Ishikawa (cell line): Measurements from ENCODE around the gene TBL1X.

ENCODE experiments used
- CEBPB ChIP-seq: IDR thresholded peaks from 2 replicates; pipeline ENCODE4 v1.6.1; 2012
- CREB1 ChIP-seq: IDR thresholded peaks from 2 replicates; pipeline ENCODE4 v1.6.1; 2012; ENCODE audit warnings: low read depth
- EGR1 ChIP-seq: IDR thresholded peaks from 2 replicates; pipeline ENCODE4 v1.6.1; 2012
- EP300 ChIP-seq: IDR thresholded peaks from 2 replicates; pipeline ENCODE4 v1.6.1; 2012; ENCODE audit warnings: borderline replicate concordance
- FOXM1 ChIP-seq: IDR thresholded peaks from 2 replicates; pipeline ENCODE4 v1.6.1; 2012; ENCODE audit warnings: low read depth, borderline replicate concordance
- MAX ChIP-seq: IDR thresholded peaks from 2 replicates; pipeline ENCODE4 v1.6.1; 2012
- NFIC ChIP-seq: IDR thresholded peaks from 2 replicates; pipeline ENCODE4 v1.6.1; 2012
- RAD21 ChIP-seq: IDR thresholded peaks from 2 replicates; pipeline ENCODE4 v1.6.1; 2012; ENCODE audit warnings: low read depth
- REST ChIP-seq: IDR thresholded peaks from 2 replicates; pipeline ENCODE4 v1.6.1; 2012; ENCODE audit warnings: low read depth, mild to moderate bottlenecking
- TAF1 ChIP-seq: IDR thresholded peaks from 2 replicates; pipeline ENCODE4 v1.6.1; 2012; ENCODE audit warnings: low read depth, mild to moderate bottlenecking
- TCF12 ChIP-seq: IDR thresholded peaks from 2 replicates; pipeline ENCODE4 v1.6.1; 2012; ENCODE audit warnings: low read depth
- TEAD4 ChIP-seq: IDR thresholded peaks from 2 replicates; pipeline ENCODE4 v1.6.1; 2012
- USF1 ChIP-seq: IDR thresholded peaks from 2 replicates; pipeline ENCODE4 v1.6.1; 2012
- YY1 ChIP-seq: IDR thresholded peaks from 2 replicates; pipeline ENCODE4 v1.6.1; 2012; ENCODE audit warnings: low read depth
- ZBTB7A ChIP-seq: IDR thresholded peaks from 2 replicates; pipeline ENCODE4 v1.6.1; 2012; ENCODE audit warnings: low read depth

TBL1X gene

GRCh38 chrX:9586992-9587392, 122.1 kb downstream of the TBL1X start:
- TF ChIP-seq EP300 (no peak), EGR1 (no peak), TEAD4 (no peak), RAD21 (no peak), NFIC (no peak), REST (no peak), YY1 (no peak), ZBTB7A (no peak), CEBPB (no peak), USF1 (no peak), TCF12 (no peak), FOXM1 (no peak), CREB1 (no peak), TAF1 (no peak), MAX (no peak)

- TF ChIP-seq REST (no peak), TEAD4 (no peak), CREB1 (no peak)
These were observed 122.8 kb downstream of the TBL1X start for GRCh38 chrX:9587642-9588041.

GRCh38 chrX:9591496-9591895, 126.6 kb downstream of the TBL1X start:
- TF ChIP-seq NFIC (no peak), CREB1 (no peak), FOXM1 (no peak), RAD21 (no peak), TEAD4 (no peak), YY1 (no peak), EP300 (no peak), USF1 (no peak), EGR1 (no peak), TCF12 (no peak), CEBPB (no peak), TAF1 (no peak), REST (no peak), MAX (no peak), ZBTB7A (no peak)

GRCh38 chrX:9593756-9594155, 128.9 kb downstream of the TBL1X start:
- TF ChIP-seq CEBPB (no peak), USF1 (no peak), FOXM1 (no peak), EP300 (no peak)

- TF ChIP-seq MAX (no peak), TCF12 (no peak), FOXM1 (no peak), USF1 (no peak), EP300 (no peak), REST (no peak), CREB1 (no peak), CEBPB (no peak), EGR1 (no peak), NFIC (no peak)
These were observed 130.3 kb downstream of the TBL1X start for GRCh38 chrX:9595174-9595573.
